Mesendoderm (in vitro differentiated cells): ENCODE measurements around the gene COL18A1.
A peak's percentile ranks its signal among the peaks of the same experiment; 100 is the strongest.

Experiments used
- DNase-seq: peaks from one replicate; pipeline ENCODE4 v3.0.0; 2013
- H2AK5ac ChIP-seq: 2 replicates; pipeline ENCODE4 v1.6.1; 2013; ENCODE audit warnings: low read length, inconsistent platforms
- H2BK120ac ChIP-seq: 2 replicates; pipeline ENCODE4 v1.6.1; 2013; ENCODE audit warnings: low read depth, mild to moderate bottlenecking, low read length, moderate library complexity, mixed read lengths
- H2BK15ac ChIP-seq: replicated peaks from 2 replicates; pipeline ENCODE4 v1.6.1; 2013; ENCODE audit warnings: low read depth, mild to moderate bottlenecking, moderate library complexity
- H2BK5ac ChIP-seq: 2 replicates; pipeline ENCODE4 v1.6.1; 2013; ENCODE audit warnings: low read length, inconsistent platforms
- H3K18ac ChIP-seq: 2 replicates; pipeline ENCODE4 v1.6.1; 2013; ENCODE audit warnings: mild to moderate bottlenecking, low read length, mixed read lengths
- H3K23ac ChIP-seq: one replicate; pipeline ENCODE4 v1.6.1; 2013; ENCODE audit warnings: low read length
- H3K27ac ChIP-seq: 2 replicates; pipeline ENCODE4 v1.5.1; 2013; ENCODE audit warnings: low read depth, mild to moderate bottlenecking, inconsistent platforms, low read length, moderate library complexity
- H3K27me3 ChIP-seq: 2 replicates; pipeline ENCODE4 v1.6.1; 2013; ENCODE audit warnings: low read length, control low read depth, mild to moderate bottlenecking, inconsistent platforms; ENCODE audit not compliant: insufficient read depth, poor library complexity
- H3K36me3 ChIP-seq: 2 replicates; pipeline ENCODE4 v1.6.1; 2013; ENCODE audit warnings: low read length, inconsistent platforms; ENCODE audit not compliant: control insufficient read depth, insufficient read depth
- H3K4ac ChIP-seq: one replicate; pipeline ENCODE4 v1.6.1; 2013; ENCODE audit warnings: low read depth, mild to moderate bottlenecking, low read length, moderate library complexity
- H3K4me1 ChIP-seq: 2 replicates; pipeline ENCODE4 v1.6.1; 2013; ENCODE audit warnings: low read depth, low read length, inconsistent platforms; ENCODE audit not compliant: control insufficient read depth
- H3K4me2 ChIP-seq: 2 replicates; pipeline ENCODE4 v1.6.1; 2013; ENCODE audit warnings: low read length
- H3K4me3 ChIP-seq: 2 replicates; pipeline ENCODE4 v1.5.1; 2013; ENCODE audit warnings: mild to moderate bottlenecking, low read length
- H3K56ac ChIP-seq: one replicate; pipeline ENCODE4 v1.6.1; 2013; ENCODE audit warnings: low read length
- H3K79me1 ChIP-seq: 2 replicates; pipeline ENCODE4 v1.6.1; 2013; ENCODE audit warnings: low read length, inconsistent platforms
- H3K79me2 ChIP-seq: 2 replicates; pipeline ENCODE4 v1.6.1; 2013; ENCODE audit warnings: mild to moderate bottlenecking, low read length; ENCODE audit not compliant: control insufficient read depth, insufficient read depth
- H3K9ac ChIP-seq: 2 replicates; pipeline ENCODE4 v1.6.1; 2013; ENCODE audit warnings: low read length, inconsistent platforms
- H4K5ac ChIP-seq: one replicate; pipeline ENCODE4 v1.6.1; 2013; ENCODE audit warnings: low read length
- H4K8ac ChIP-seq: one replicate; pipeline ENCODE4 v1.6.1; 2013; ENCODE audit warnings: low read depth, mild to moderate bottlenecking, control low read depth, low read length, moderate library complexity
- WGBS: extraction: QIAGEN DNeasy Blood & Tissue Kit; methylation state at CpG from one replicate; pipeline ENCODE4 v1.1.7; 2013; ENCODE audit warnings: low lambda C conversion rate, missing lambda C conversion rate; ENCODE audit not compliant: insufficient coverage; ENCODE audit errors: extremely low coverage; 5-methylcytosine and 5-hydroxymethylcytosine counted together

The COL18A1 gene

DNA sequence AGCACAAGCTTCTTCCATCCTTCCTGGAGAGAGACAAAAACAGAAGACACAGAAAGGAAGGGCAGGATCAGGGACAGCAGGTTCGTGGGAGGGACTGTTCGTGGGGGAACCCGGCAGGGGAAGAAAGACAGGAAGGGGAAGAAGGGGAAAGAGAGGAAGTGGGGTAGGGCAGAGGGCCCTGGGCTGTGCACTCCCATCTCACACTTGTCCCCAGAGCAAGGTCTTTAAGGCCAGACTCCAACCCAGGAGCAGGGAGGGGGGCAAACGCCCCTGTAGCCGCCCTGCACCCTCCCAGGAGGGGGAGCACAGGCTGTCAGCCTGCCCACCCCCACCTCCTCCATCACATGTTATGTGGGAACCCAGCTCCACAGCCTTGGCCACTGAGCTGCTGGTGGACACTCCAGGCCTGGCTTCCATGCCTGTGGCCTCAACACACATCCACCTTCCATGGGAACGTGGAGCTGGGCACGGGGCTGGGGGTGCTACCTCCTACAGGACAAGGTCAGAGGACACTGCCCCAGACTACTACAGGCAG lies 127.9 kb downstream of the COL18A1 start:
- Histone ChIP-seq H3K79me1 (peaks cover 3% of the 10 kb centered on the region), H3K79me2 (no peaks in the 10 kb centered on the region), H2BK120ac (no peak overlapping the region), H3K4me3 (no peak overlapping the region), H3K27ac (no peak overlapping the region), H3K9ac (no peak overlapping the region), H4K8ac (no peak overlapping the region), H3K4me1 (no peaks in the 10 kb centered on the region), H3K4me2 (no peak overlapping the region), H3K18ac (no peak overlapping the region), H2AK5ac (no peak overlapping the region), H3K4ac (no peak overlapping the region), H2BK15ac (no peak overlapping the region), H3K27me3 (no peaks in the 10 kb centered on the region), H3K23ac (no peak overlapping the region), H2BK5ac (no peak overlapping the region), H3K56ac (no peak overlapping the region), H3K36me3 (peaks cover 8% of the 10 kb centered on the region), H4K5ac (no peak overlapping the region)
- no peak for DNase-seq
- no CpG with 5 or more reads among the region's 7 CpGs for WGBS

DNA sequence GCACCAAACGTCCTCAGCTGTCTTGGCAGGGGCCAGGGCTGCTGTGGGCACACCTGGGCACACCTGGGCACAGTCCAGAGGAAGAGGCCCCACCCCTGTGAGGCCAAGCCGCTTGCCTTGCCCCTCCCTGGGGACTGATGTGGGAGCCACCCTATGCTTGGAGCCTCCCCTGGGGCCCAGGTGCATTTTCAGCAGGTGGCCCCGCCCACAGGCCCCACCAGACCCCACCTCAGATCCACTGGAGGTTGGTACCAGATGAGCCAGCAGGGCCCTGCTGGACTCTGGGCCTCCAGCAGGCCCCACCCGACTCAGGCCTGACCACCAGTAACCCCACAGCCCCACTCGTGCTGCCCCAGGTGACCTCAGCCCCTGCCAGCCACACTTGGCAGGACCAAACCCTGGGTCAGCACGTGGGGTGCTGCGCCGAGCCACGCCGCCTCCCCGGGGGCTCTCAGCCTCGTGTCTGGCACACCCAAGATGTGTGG lies 128.4 kb downstream of the COL18A1 start:
- no CpG with 5 or more reads among the region's 12 CpGs for WGBS

DNA sequence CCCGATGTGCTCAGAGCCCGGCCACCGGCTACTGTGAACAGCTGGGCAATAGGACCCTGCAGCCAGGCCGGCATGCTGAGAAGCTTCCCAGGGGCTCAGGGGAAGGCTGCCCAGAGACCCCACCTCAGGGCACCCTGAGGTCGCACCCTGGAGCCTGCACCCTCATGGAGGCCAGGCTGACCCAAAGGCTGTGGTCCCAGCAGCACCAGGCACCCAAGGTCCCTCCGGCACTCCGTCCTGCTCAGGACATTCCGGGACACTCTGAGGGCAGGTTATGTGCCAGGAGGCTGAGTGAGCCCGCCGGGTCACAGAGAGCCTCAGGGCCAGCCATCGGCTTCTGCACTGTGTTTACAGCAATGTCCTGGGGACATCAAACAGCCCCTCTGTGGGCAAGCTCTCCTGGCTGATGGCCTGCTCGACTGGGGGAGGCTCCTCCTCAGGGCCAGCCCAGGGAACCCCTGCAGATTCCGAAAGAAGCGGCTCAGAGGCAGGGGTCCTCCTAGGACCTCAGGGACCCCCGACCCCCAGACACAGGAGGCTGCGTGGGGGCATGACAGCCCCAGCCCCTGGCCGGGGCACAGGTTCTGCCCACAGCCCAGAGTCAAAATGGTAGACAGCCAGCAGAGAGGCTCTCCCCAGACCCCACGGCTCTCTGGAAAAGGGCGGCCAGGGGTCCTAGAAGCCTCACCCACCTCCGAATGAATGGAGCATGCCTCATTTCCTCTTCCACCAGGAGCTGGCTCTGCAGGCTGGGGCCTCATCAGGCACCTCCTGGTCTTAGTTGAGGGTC lies 129.1 kb downstream of the COL18A1 start:
- Histone ChIP-seq H3K4me1 (no peaks in the 10 kb centered on the region), H3K9ac (no peak overlapping the region), H3K23ac (no peak overlapping the region), H4K5ac (no peak overlapping the region), H3K4me2 (no peak overlapping the region), H2AK5ac (no peak overlapping the region), H3K4ac (no peak overlapping the region), H2BK15ac (no peak overlapping the region), H4K8ac (no peak overlapping the region), H3K79me1 (peaks cover 3% of the 10 kb centered on the region), H3K27ac (no peak overlapping the region), H3K36me3 (peaks cover 8% of the 10 kb centered on the region), H3K4me3 (no peak overlapping the region), H3K56ac (no peak overlapping the region), H3K27me3 (no peaks in the 10 kb centered on the region), H2BK5ac (no peak overlapping the region), H3K79me2 (peaks cover 4% of the 10 kb centered on the region), H3K18ac (no peak overlapping the region), H2BK120ac (no peak overlapping the region)
- WGBS = no CpG with 5 or more reads among the region's 20 CpGs
- no peak for DNase-seq

More for the DNA sequence above, 128.4 kb downstream of the COL18A1 start:
- Histone ChIP-seq H4K8ac (no peak overlapping the region), H2BK5ac (no peak overlapping the region), H3K4ac (no peak overlapping the region), H3K4me3 (no peak overlapping the region), H3K36me3 (peaks cover 8% of the 10 kb centered on the region), H4K5ac (no peak overlapping the region), H2BK120ac (no peak overlapping the region), H3K18ac (no peak overlapping the region), H3K79me2 (no peaks in the 10 kb centered on the region), H3K4me2 (no peak overlapping the region), H3K23ac (no peak overlapping the region), H3K27ac (no peak overlapping the region), H3K79me1 (peaks cover 3% of the 10 kb centered on the region), H3K9ac (no peak overlapping the region), H3K4me1 (no peaks in the 10 kb centered on the region), H2BK15ac (no peak overlapping the region), H3K56ac (no peak overlapping the region), H2AK5ac (no peak overlapping the region), H3K27me3 (no peaks in the 10 kb centered on the region)
- DNase-seq = no peak

DNA sequence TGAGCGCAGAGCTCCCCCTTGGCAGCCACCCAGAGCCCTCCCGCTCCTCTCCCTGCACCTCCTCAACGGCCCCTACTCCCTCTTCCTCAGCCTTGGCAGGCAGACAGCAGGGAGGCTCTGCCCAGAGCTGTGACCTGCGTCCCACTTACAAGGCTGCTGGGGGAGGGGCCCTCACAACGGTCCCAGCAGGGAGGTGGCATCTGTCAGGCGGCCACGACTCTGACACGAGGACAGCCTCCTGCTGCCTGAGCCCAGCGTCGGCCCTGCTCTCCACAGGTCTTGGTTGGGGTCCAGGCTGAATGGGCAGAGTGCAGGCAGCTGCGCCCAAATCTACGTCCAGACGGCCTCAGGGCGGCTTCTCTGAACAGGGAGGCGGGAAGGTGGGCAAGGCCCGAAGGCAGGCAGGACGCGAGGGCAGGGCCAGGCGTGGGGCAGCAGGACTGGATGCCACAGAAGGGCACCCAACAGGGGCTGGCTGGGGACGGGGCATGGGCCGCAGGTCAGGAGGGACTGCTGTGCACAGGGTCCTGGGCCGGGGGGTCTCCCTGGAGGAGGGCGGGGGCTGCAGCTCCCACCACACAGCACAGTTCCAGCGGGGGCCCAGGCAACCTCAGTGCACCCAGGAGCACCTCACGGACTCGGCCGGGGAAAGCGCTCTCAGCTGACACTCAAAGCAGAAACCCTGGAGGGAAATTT lies 129.8 kb downstream of the COL18A1 start:
- H3K9ac ChIP-seq = no peak overlapping the region
- WGBS = no CpG with 5 or more reads among the region's 28 CpGs
- H4K5ac ChIP-seq = no peak overlapping the region
- no peak overlapping the region for H4K8ac ChIP-seq
- no peak overlapping the region for H2AK5ac ChIP-seq
- H3K4me1 ChIP-seq = no peaks in the 10 kb centered on the region
- H2BK120ac ChIP-seq = no peak overlapping the region
- H3K36me3 ChIP-seq = peaks cover 5% of the 10 kb centered on the region
- H3K4me3 ChIP-seq = no peak overlapping the region
- peaks cover 8% of the 10 kb centered on the region for H3K79me2 ChIP-seq
- H2BK5ac ChIP-seq = no peak overlapping the region
- H3K4ac ChIP-seq = no peak overlapping the region
- no peak for DNase-seq
- no peak overlapping the region for H3K4me2 ChIP-seq
- no peak overlapping the region for H2BK15ac ChIP-seq
- H3K27me3 ChIP-seq = no peaks in the 10 kb centered on the region
- no peak overlapping the region for H3K27ac ChIP-seq
- peak overlapping the region; percentile 45 for H3K23ac ChIP-seq
- H3K79me1 ChIP-seq = peaks cover 5% of the 10 kb centered on the region
- H3K18ac ChIP-seq = no peak overlapping the region
- H3K56ac ChIP-seq = no peak overlapping the region

- no peak overlapping the region for H3K27ac ChIP-seq
- no peak overlapping the region for H3K4me2 ChIP-seq
- H4K5ac ChIP-seq = no peak overlapping the region
- H3K4me1 ChIP-seq = no peaks in the 10 kb centered on the region
- H3K56ac ChIP-seq = no peak overlapping the region
- WGBS = no CpG with 5 or more reads among the region's 34 CpGs
- H3K4ac ChIP-seq = no peak overlapping the region
- no peak overlapping the region for H2BK15ac ChIP-seq
- no peaks in the 10 kb centered on the region for H3K27me3 ChIP-seq
- H3K79me2 ChIP-seq = peaks cover 10% of the 10 kb centered on the region
- H2BK120ac ChIP-seq = no peak overlapping the region
- no peak overlapping the region for H2BK5ac ChIP-seq
- H2AK5ac ChIP-seq = no peak overlapping the region
- DNase-seq = no peak
- no peak overlapping the region for H4K8ac ChIP-seq
- H3K79me1 ChIP-seq = peaks cover 5% of the 10 kb centered on the region
- no peak overlapping the region for H3K9ac ChIP-seq
- no peak overlapping the region for H3K4me3 ChIP-seq
- no peak overlapping the region for H3K18ac ChIP-seq
- H3K36me3 ChIP-seq = no peaks in the 10 kb centered on the region
- H3K23ac ChIP-seq = no peak overlapping the region
These were observed 130.5 kb downstream of the COL18A1 start for GRCh38 chr21:45535341-45536081.
